ENCODE data around the gene FAN1. TPM values are rescaled to one million over a fixed set of nuclear protein-coding genes. Genes with fewer than 3 reads are reported as not detected.

FAN1 gene
- total RNA-seq, 1 experiment from 2014 or later, result 10.2 TPM

GRCh38 chr15:30962659-30963058 is 58.9 kb downstream of the FAN1 start:
- no peak overlapping the region for H3K4me2 ChIP-seq
- CTCF ChIA-PET, result no interaction called here
- H3K9me2 ChIP-seq (ENCODE audit: insufficient read depth), result no peaks in the 10 kb centered on the region
- no peak for DNase-seq
- no peaks in the 10 kb centered on the region for H3F3A ChIP-seq (ENCODE audit: insufficient read depth, low read depth)
- no peaks in the 10 kb centered on the region for H3K79me2 ChIP-seq (ENCODE audit: low read depth)
- H3K36me3 ChIP-seq (ENCODE audit: low read depth), result no peaks in the 10 kb centered on the region
- POLR2A ChIA-PET (ENCODE audit: unreplicated experiment), result no interaction called here
- H4K20me1 ChIP-seq (ENCODE audit: insufficient read depth), result no peaks in the 10 kb centered on the region
- no TSS peak for BruUV-seq (replicated peaks)
- no peak overlapping the region for H3K27ac ChIP-seq
- H3K4me1 ChIP-seq (replicated peaks; ENCODE audit: insufficient read depth), result no peaks in the 10 kb centered on the region
- intact Hi-C loops (cut with micrococcal nuclease; ENCODE audit: unreplicated experiment), result no loop called here
- H2AFZ ChIP-seq, result no peak overlapping the region
- no peaks in the 10 kb centered on the region for H3K9me3 ChIP-seq (ENCODE audit: insufficient read depth, low read depth)
- TF ChIP-seq EZH2 (IDR thresholded peaks at IDR 0.05; ENCODE audit: low read depth) (no peak), CTCF (conservative IDR thresholded peaks at IDR 0.05) (no peak)
- no peaks in the 10 kb centered on the region for H3K27me3 ChIP-seq (ENCODE audit: insufficient read depth, low read depth)
- H3K4me3 ChIP-seq, result no peak overlapping the region

- no TSS peak for BruUV-seq (replicated peaks)
- POLR2A ChIA-PET (ENCODE audit: unreplicated experiment), result no interaction called here
- TF ChIP-seq CTCF (conservative IDR thresholded peaks at IDR 0.05), result no peak
- no peak for TF ChIP-seq EZH2 (IDR thresholded peaks at IDR 0.05; ENCODE audit: low read depth)
Observed at GRCh38 chr15:30963681-30964080, 60.0 kb downstream of the FAN1 start.

GRCh38 chr15:30969724-30970123 is 66.0 kb downstream of the FAN1 start:
- no peaks in the 10 kb centered on the region for H3K9me2 ChIP-seq (ENCODE audit: insufficient read depth)
- intact Hi-C loops (cut with micrococcal nuclease; ENCODE audit: unreplicated experiment), result no loop called here
- no peak overlapping the region for H2AFZ ChIP-seq
- CTCF ChIA-PET, result no interaction called here
- no peaks in the 10 kb centered on the region for H3K9me3 ChIP-seq (ENCODE audit: insufficient read depth, low read depth)
- no peak for TF ChIP-seq EZH2 (IDR thresholded peaks at IDR 0.05; ENCODE audit: low read depth)
- TF ChIP-seq CTCF (conservative IDR thresholded peaks at IDR 0.05), result no peak
- no peak for DNase-seq
- H3K27me3 ChIP-seq (ENCODE audit: insufficient read depth, low read depth), result no peaks in the 10 kb centered on the region
- H3K36me3 ChIP-seq (ENCODE audit: low read depth), result no peaks in the 10 kb centered on the region
- H3K4me3 ChIP-seq, result no peak overlapping the region
- POLR2A ChIA-PET (ENCODE audit: unreplicated experiment), result no interaction called here
- no peak overlapping the region for H3K27ac ChIP-seq
- H3K79me2 ChIP-seq (ENCODE audit: low read depth), result no peaks in the 10 kb centered on the region
- BruUV-seq (replicated peaks), result no TSS peak
- H3F3A ChIP-seq (ENCODE audit: insufficient read depth, low read depth), result no peaks in the 10 kb centered on the region
- H4K20me1 ChIP-seq (ENCODE audit: insufficient read depth), result no peaks in the 10 kb centered on the region
- H3K4me1 ChIP-seq (replicated peaks; ENCODE audit: insufficient read depth), result no peaks in the 10 kb centered on the region
- H3K4me2 ChIP-seq, result no peak overlapping the region

More at GRCh38 chr15:30963681-30964080, 60.0 kb downstream of the FAN1 start:
- H2AFZ ChIP-seq, result no peak overlapping the region
- no peak overlapping the region for H3K27ac ChIP-seq
- H3K4me2 ChIP-seq, result no peak overlapping the region
- no peak overlapping the region for H3K4me3 ChIP-seq
- intact Hi-C loops (cut with micrococcal nuclease; ENCODE audit: unreplicated experiment), result no loop called here
- no peaks in the 10 kb centered on the region for H3K9me2 ChIP-seq (ENCODE audit: insufficient read depth)
- H3K27me3 ChIP-seq (ENCODE audit: insufficient read depth, low read depth), result no peaks in the 10 kb centered on the region
- CTCF ChIA-PET, result no interaction called here
- no peak for DNase-seq
- H4K20me1 ChIP-seq (ENCODE audit: insufficient read depth), result no peaks in the 10 kb centered on the region
- H3K36me3 ChIP-seq (ENCODE audit: low read depth), result no peaks in the 10 kb centered on the region
- no peaks in the 10 kb centered on the region for H3K4me1 ChIP-seq (replicated peaks; ENCODE audit: insufficient read depth)
- no peaks in the 10 kb centered on the region for H3K9me3 ChIP-seq (ENCODE audit: insufficient read depth, low read depth)
- H3F3A ChIP-seq (ENCODE audit: insufficient read depth, low read depth), result no peaks in the 10 kb centered on the region
- no peaks in the 10 kb centered on the region for H3K79me2 ChIP-seq (ENCODE audit: low read depth)

Measured in PC-9 (cell line).